MV-4-11 (cell line): ENCODE data around the gene PRDM16.

Source experiments
- DNase-seq: peaks from one replicate; lab custom pipeline; 2025; lab: John Stamatoyannopoulos, UW

PRDM16 gene

GRCh38 chr1:3053986-3054385, 15.0 kb upstream of the PRDM16 start:
- no peak for DNase-seq

GRCh38 chr1:3054474-3054873, 14.5 kb upstream of the PRDM16 start:
- DNase-seq: no peak

DNA sequence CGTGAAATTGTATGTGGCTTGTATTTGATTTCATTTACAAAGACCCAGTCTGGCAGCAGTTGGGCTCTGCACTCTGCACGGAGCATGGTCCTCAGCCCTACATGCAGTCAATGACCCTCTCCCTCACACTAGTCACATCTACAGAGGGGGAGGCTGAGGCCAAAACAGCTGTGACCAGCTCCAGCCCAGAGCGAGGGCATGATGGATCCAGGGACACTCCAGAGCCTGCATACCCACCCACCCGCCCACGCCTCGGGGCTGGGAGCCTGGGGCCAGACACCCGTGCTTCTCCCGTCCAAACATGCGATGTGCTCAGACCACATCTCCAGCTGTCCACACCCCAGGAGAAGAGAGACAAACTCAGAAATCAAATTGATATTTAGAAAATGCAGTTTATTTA, 14.0 kb upstream of the PRDM16 start:
- no peak for DNase-seq

GRCh38 chr1:3056641-3057040, 12.4 kb upstream of the PRDM16 start:
- no peak for DNase-seq

GRCh38 chr1:3058263-3059030, 10.6 kb upstream of the PRDM16 start:
- DNase-seq: no peak

DNA sequence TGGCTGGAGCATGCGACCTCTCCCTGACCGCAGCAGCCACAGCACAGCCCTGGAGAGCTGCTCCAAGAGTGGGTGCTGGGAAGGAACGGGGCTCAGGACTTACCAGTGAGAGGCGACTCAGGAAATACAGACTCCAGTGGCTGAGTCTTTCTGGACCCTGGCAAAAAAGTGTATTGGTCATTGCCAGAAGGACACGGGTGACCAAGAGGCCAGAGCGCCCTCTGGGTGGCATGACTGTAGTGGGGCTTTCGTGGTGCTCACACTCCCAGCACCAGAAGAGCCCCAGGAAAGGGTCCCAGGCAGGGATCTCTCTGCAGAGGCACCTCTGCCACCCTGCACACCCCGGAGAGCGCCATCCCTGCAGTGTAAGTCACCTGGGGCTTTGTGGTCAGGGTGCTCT, 8.9 kb upstream of the PRDM16 start:
- DNase-seq: no peak

DNA sequence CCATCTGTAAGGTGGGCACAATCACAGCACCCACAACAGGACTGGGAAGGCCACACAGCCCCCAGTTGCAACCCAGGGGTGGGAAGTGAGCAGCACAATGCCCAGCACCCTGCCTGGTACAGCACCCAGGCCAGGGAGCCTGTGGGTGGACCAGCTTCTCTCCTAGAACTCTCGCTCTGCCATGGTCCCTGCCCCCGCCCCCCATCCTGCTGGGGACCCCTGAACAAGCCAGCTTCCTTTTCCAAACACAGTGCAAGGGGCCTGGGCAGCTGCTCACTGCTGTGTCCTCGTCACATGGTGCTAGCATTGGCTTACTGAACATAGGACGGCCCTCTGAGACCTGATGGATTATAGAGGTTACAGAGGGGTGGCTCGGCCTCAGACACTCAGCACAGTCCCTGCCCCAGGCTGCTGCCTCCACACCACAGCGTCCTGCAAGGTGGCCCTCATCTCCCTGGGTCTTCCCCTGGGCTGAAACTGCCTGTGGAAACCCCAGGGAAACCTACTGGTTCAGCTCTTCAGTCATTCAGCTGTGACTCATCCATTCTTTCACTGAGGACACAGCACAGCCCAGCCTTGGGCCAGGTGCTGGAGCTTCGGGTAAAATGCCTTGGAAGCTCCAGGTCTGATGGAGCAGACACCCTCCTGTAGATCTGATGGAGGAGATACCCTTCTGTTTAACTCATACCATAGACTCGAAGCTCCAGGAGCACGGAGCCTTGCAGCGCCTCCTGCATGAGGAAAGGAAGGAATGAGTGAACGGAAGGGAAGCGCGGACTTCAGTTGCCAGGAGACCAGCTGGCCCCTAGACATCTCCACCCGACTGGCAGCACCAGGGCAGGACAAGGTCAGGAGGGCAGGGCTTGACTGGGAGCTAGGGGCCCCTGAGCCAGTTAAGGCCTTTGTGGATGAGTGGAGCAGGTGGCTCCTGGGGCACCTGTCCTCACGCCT, 8.1 kb upstream of the PRDM16 start:
- no peak for DNase-seq

GRCh38 chr1:3061566-3061965, 7.4 kb upstream of the PRDM16 start:
- no peak for DNase-seq

- DNase-seq: no peak
Measured at GRCh38 chr1:3061981-3062615, 6.9 kb upstream of the PRDM16 start.

GRCh38 chr1:3062616-3063378, 6.2 kb upstream of the PRDM16 start:
- DNase-seq: no peak

DNA sequence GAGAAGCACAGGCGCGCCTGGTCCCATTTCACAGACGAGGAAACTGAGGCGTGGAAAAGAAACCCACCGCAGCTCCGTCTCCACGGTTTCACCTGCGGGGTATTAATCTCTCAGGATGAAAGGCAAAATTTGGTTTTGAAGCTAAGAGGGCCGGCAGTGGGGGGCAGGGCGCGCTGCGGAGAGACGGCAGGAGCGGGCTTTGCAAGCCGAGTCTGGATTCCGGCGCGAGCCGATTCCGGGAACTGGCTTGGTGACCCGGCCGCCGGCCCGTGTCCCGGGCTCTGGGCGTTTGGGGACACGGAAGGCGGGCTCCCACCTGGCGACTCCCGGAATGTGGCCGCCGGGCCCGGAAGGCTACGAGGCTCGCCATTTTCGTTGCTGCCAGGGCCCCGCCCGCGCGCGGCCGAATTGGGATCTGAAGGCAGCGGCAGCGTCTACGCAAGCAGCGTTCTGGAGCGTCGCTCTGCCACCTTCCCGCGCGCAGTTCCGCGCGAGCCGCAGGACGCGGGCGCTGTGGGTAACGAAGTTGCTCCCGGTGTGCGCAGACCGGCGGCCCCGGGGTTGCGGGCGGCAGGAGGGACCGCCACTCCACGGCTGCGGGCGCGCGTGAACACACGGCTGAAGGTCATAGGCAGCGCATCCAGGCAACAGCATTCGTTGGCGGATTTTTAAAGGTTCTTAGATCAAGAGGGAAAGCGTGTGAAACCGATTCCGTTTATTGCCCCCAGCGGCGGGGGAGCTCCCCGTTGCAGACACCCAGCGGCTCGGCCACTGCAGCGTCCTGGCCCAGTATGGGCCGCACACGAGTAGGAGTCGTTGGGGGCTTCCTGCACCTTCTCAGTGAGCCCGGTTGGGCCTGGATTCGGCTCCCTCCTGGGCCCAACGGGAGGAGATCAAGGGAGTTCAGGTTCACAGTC, 5.4 kb upstream of the PRDM16 start:
- no peak for DNase-seq

GRCh38 chr1:3064296-3064850, 4.6 kb upstream of the PRDM16 start:
- no peak for DNase-seq

DNA sequence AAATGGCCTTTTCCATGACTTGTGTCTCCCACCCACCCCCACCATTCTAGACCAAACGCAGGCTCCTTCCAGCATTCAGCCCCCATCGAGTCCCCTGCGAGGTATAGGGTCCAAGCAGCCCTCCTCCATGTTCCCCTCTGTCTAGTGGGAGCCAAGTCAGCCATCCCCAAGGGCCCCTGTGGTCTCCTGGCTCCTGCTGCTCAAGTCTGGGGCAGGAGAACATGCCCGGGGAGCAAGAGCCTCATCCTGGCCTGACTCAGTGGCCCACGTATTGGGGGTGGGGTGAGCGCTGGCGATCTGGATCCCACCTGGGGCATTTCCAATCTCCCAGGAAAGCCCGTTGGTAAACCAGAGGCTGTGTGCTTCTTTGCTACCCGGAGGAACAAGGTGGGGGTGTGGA, 4.1 kb upstream of the PRDM16 start:
- no peak for DNase-seq

GRCh38 chr1:3065396-3065795, 3.6 kb upstream of the PRDM16 start:
- DNase-seq: no peak

DNA sequence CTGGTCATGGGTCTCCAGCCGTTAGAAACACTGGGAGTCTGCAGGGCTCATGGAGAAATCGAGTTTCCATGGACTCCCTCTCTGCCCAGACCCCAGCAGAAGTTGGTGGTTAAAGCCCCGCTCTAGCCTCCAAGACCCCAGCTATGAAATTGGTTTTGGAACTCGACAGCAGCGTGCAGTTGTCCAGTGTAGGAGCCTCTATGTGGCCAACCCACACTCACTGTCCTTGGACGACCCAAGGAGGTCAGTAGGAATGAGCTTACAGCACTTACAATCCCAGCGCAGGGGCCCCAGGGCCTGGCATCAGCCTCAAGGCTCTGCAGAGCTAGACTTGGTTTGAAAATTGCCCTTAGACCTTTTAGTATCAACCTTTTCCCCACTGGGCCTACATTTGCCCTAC, 3.2 kb upstream of the PRDM16 start:
- DNase-seq: no peak

DNA sequence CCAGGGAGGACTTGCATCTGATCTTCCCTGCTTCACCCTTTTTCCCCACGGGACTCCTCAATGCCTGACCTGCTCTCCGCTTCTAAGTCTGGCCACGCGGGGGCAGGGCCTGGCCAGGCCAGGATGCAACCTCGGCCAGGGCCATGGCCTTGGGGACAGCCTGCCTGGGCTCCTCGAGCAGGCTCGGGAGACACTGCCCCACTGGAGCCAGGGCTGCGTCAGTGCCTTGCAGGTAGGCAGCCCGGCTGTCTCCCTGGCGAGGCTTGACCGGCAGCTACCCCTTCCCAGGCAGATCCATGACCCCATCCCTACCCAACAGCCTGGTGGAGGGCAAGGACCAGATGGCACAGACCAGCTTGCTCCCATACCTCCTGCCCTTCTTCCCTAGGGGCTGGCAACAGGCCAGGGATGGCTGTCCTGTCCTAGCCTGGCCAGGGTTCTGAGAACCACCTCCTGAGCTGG, 2.7 kb upstream of the PRDM16 start:
- DNase-seq: no peak

- DNase-seq: no peak
Measured at GRCh38 chr1:3066826-3067225, 2.2 kb upstream of the PRDM16 start.

GRCh38 chr1:3067301-3067670, 1.7 kb upstream of the PRDM16 start:
- no peak for DNase-seq

DNA sequence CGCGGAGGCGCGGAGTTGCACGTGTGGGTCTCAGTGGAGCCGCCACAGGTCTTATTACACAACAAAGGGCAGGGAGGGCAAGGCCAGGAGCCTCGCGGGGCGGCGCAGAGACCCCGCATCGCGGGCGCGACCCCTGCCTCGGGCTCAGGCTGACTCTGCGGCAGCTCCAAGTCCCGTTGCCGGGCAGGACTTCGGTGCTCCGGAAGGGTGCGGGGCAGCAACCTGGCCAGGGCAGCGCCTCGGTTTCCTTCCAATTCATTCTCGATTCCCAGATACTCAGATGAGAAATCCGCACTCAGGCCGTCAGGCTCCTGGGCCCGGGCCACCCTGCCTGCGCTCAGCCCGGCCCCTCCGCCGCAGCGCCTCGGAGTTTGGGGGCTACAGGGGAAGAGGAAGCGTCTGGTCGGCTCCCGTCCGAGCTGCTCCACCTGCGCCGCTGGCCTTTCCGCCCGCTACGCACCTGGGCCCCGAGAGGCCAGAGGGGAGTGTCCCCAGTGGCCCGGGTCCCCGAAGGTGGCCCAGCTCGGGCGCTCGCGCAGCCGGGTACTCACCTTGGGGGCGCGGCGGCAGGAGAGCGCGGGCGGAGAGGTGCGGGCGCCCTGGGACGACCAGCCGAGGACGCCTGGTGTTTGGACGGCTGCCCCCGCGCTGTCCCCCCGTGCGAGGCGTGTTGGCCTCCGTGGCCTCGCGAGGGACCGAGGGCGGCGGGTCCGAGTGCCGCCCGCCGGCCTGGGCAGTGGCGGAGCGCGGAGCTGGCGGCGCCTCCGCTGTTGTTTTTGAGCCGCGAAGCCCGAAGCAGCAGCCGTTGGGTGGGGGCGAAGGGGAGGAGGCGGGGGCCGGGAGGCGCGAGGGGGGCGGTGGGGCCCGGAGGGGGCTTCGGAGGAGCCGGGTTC, 1.1 kb upstream of the PRDM16 start:
- no peak for DNase-seq
